Smooth muscle cell (in vitro differentiated cells): Measurements from ENCODE around the gene GJB6. TPM values are rescaled to one million over a fixed set of nuclear protein-coding genes. Genes with fewer than 3 reads are reported as not detected.

Source experiments
- DNase-seq: peaks from one replicate; lab custom pipeline; 2025; ENCODE audit not compliant: unreplicated experiment; lab: John Stamatoyannopoulos, UW
- H2AFZ ChIP-seq: fragments of 200-600 bp; sonication (generic); 2 replicates; pipeline ENCODE4 v1.6.0; 2016; ENCODE audit warnings: antibody characterized with exemption, low read depth, mild to moderate bottlenecking
- H3F3A ChIP-seq: fragments of 200-600 bp; sonication (generic); 2 replicates; pipeline ENCODE4 v1.6.0; 2017; ENCODE audit warnings: antibody characterized with exemption, low read depth
- H3K27ac ChIP-seq: fragments of 200-600 bp; sonication (generic); 2 replicates; pipeline ENCODE4 v1.5.1; 2016; ENCODE audit warnings: low read depth, mild to moderate bottlenecking
- H3K27me3 ChIP-seq: fragments of 200-600 bp; sonication (generic); 2 replicates; pipeline ENCODE4 v1.6.1; 2016; ENCODE audit warnings: low read depth, mild to moderate bottlenecking
- H3K36me3 ChIP-seq: fragments of 200-600 bp; sonication (generic); 2 replicates; pipeline ENCODE4 v1.5.1; 2016; ENCODE audit warnings: low read depth
- H3K4me1 ChIP-seq: fragments of 200-600 bp; sonication (generic); 2 replicates; pipeline ENCODE4 v1.5.1; 2016; ENCODE audit warnings: low read depth
- H3K4me2 ChIP-seq: fragments of 200-600 bp; sonication (generic); 2 replicates; pipeline ENCODE4 v1.6.0; 2016; ENCODE audit warnings: mild to moderate bottlenecking
- H3K4me3 ChIP-seq: fragments of 200-600 bp; sonication (generic); 2 replicates; pipeline ENCODE4 v1.5.1; 2016; ENCODE audit warnings: mild to moderate bottlenecking
- H3K79me2 ChIP-seq: fragments of 200-600 bp; sonication (generic); 2 replicates; pipeline ENCODE4 v1.6.0; 2016; ENCODE audit warnings: low read depth, mild to moderate bottlenecking
- H3K9ac ChIP-seq: fragments of 200-600 bp; sonication (generic); 2 replicates; pipeline ENCODE4 v1.6.0; 2016; ENCODE audit warnings: low read depth
- H3K9me3 ChIP-seq: fragments of 200-600 bp; sonication (generic); replicated peaks from 2 replicates; pipeline ENCODE4 v1.5.1; 2016; ENCODE audit warnings: low read depth
- H4K20me1 ChIP-seq: fragments of 200-600 bp; sonication (generic); 2 replicates; pipeline ENCODE4 v1.6.0; 2016; ENCODE audit warnings: low read depth
- CTCF ChIP-seq: fragments of 200-600 bp; sonication (generic); IDR thresholded peaks from 2 replicates; pipeline ENCODE4 v1.5.1; 2017; ENCODE audit warnings: borderline replicate concordance, mild to moderate bottlenecking, antibody characterized with exemption; ENCODE audit not compliant: insufficient read depth, poor library complexity, severe bottlenecking
- WGBS: methylation state at CpG from one replicate; pipeline ENCODE4 v1.1.7; 2016; ENCODE audit warnings: low lambda C conversion rate; 5-methylcytosine and 5-hydroxymethylcytosine counted together
- polyA plus RNA-seq: library from polyadenylated mRNA; unstranded; fragments of >200 nt; fragmentation: Nextera tagmentation; extraction: Ambion mirVana; gene quantifications from 2 replicates; pipeline ENCODE4 v1.2.1, GENCODE V29; 2016
- total RNA-seq: library from RNA; depleted of rRNA; stranded (reverse); fragments of >200 nt; gene quantifications from 2 replicates; pipeline ENCODE4 v1.2.3, GENCODE V29; 2014

Gene GJB6
- total and polyA plus RNA-seq, 2 experiments from 2014 or later = 8.4 to 55.6 TPM

GRCh38 chr13:20185366-20186056 is 46.6 kb downstream of the GJB6 start:
- no peak overlapping the region for H3K9ac ChIP-seq
- no peak overlapping the region for H3K4me2 ChIP-seq
- no peak for DNase-seq
- H3K27me3 ChIP-seq = no peaks in the 10 kb centered on the region
- WGBS = 60% methylated on average over 12 of the region's 12 CpGs
- no peaks in the 10 kb centered on the region for H3K36me3 ChIP-seq
- no peak for TF ChIP-seq CTCF
- no peaks in the 10 kb centered on the region for H3K9me3 ChIP-seq
- H2AFZ ChIP-seq = no peak overlapping the region
- no peaks in the 10 kb centered on the region for H4K20me1 ChIP-seq
- H3K4me3 ChIP-seq = no peak overlapping the region
- H3K79me2 ChIP-seq = no peaks in the 10 kb centered on the region
- H3K4me1 ChIP-seq = no peaks in the 10 kb centered on the region
- peaks cover 6% of the 10 kb centered on the region for H3F3A ChIP-seq
- H3K27ac ChIP-seq = no peak overlapping the region

GRCh38 chr13:20182231-20182846 is 49.8 kb downstream of the GJB6 start:
- Histone ChIP-seq H3K4me1 (no peaks in the 10 kb centered on the region), H3K4me2 (no peak overlapping the region), H3K9ac (no peak overlapping the region), H3K9me3 (no peaks in the 10 kb centered on the region), H4K20me1 (no peaks in the 10 kb centered on the region), H3K36me3 (no peaks in the 10 kb centered on the region), H3K27me3 (no peaks in the 10 kb centered on the region), H3K27ac (no peak overlapping the region), H3F3A (no peaks in the 10 kb centered on the region), H3K4me3 (no peak overlapping the region), H2AFZ (no peak overlapping the region), H3K79me2 (no peaks in the 10 kb centered on the region)
- TF ChIP-seq CTCF = peak; percentile 77
- WGBS = 27% methylated on average over 5 of the region's 5 CpGs
- DNase-seq = no peak

GRCh38 chr13:20181188-20181587 is 50.9 kb downstream of the GJB6 start:
- H3K4me1 ChIP-seq = no peaks in the 10 kb centered on the region
- H4K20me1 ChIP-seq = no peaks in the 10 kb centered on the region
- no peak for TF ChIP-seq CTCF
- no peak overlapping the region for H3K4me2 ChIP-seq
- 97% methylated on average over 3 of the region's 3 CpGs for WGBS
- no peak overlapping the region for H2AFZ ChIP-seq
- no peak overlapping the region for H3K27ac ChIP-seq
- H3F3A ChIP-seq = no peaks in the 10 kb centered on the region
- H3K9me3 ChIP-seq = no peaks in the 10 kb centered on the region
- H3K4me3 ChIP-seq = no peak overlapping the region
- H3K36me3 ChIP-seq = no peaks in the 10 kb centered on the region
- no peaks in the 10 kb centered on the region for H3K79me2 ChIP-seq
- no peak for DNase-seq
- H3K9ac ChIP-seq = no peak overlapping the region
- H3K27me3 ChIP-seq = no peaks in the 10 kb centered on the region
